Vagina (tissue), 2 donors: ENCODE measurements around the gene EOMES. TPM values are rescaled to one million over a fixed set of nuclear protein-coding genes. Genes with fewer than 3 reads are reported as not detected.
A peak's percentile ranks its signal among the peaks of the same experiment; 100 is the strongest.

Source experiments
- DNase-seq, 2 donors: peaks; one replicate each; pipeline ENCODE4 v3.0.0-alpha.2; 2017; ENCODE audit errors: extremely low spot score in 2 of 2
- H3K27ac ChIP-seq: fragments of 200-600 bp; sonication (generic); one replicate; pipeline ENCODE4 v1.5.1; 2019
- H3K27me3 ChIP-seq: fragments of 200-600 bp; sonication (generic); one replicate; pipeline ENCODE4 v1.5.1; 2019
- H3K36me3 ChIP-seq, 2 donors: fragments of 200-600 bp; sonication (generic); one replicate each; pipeline ENCODE4 v1.5.1; 2017 to 2019
- H3K4me1 ChIP-seq: fragments of 200-600 bp; sonication (generic); one replicate; pipeline ENCODE4 v1.5.1; 2019
- H3K4me3 ChIP-seq, 2 donors: fragments of 200-600 bp; sonication (generic); 1 replicate in 1 of 2; 2 replicates in 1 of 2; pipeline ENCODE4 v1.5.1; 2016 to 2019
- H3K9me3 ChIP-seq: fragments of 200-600 bp; sonication (generic); one replicate; pipeline ENCODE4 v1.5.1; 2019
- CTCF ChIP-seq, 3 experiments: fragments of 450-650 bp in 2 of 3; fragments of 200-600 bp in 1 of 3; sonication (generic) in 1 of 3; IDR thresholded peaks; one replicate each; pipeline ENCODE4 v1.5.1; 2017 to 2019; ENCODE audit warnings: antibody characterized with exemption in 3 of 3, mild to moderate bottlenecking in 2 of 3, moderate library complexity in 2 of 3
- POLR2A ChIP-seq, 2 donors: fragments of 450-650 bp; IDR thresholded peaks; one replicate each; pipeline ENCODE4 v1.6.1; 2017; ENCODE audit warnings: antibody characterized with exemption in 2 of 2, mild to moderate bottlenecking in 2 of 2, moderate library complexity in 2 of 2
- POLR2AphosphoS5 ChIP-seq, 2 donors: sonication (generic); formaldehyde crosslinking; IDR thresholded peaks; one replicate each; pipeline ENCODE4 v1.9.0; 2017; ENCODE audit warnings: antibody characterized with exemption in 2 of 2, mild to moderate bottlenecking in 2 of 2, low read depth in 1 of 2; ENCODE audit not compliant: insufficient read depth in 1 of 2
- intact Hi-C: fragments of 100-400 bp; cut with DNase I; formaldehyde crosslinking; loops from one replicate; pipeline ENCODE4 v1.15.1; 2023
- total RNA-seq: library from RNA; depleted of rRNA; stranded (reverse); fragments of >200 nt; gene quantifications from one replicate; pipeline ENCODE4 v1.2.3, GENCODE V29; 2016

Gene EOMES
- total RNA-seq, 1 donor from 2014 or later: 0.49 TPM

- Histone ChIP-seq H3K4me1 (peaks cover 10% of the 10 kb centered on the region), H3K4me3 (no peak overlapping the region), H3K27ac (no peak overlapping the region), H3K27me3 (no peaks in the 10 kb centered on the region), H3K36me3 (no peaks in the 10 kb centered on the region), H3K9me3 (no peaks in the 10 kb centered on the region)
- intact Hi-C loops: no loop called here
- DNase-seq: peak in 1 of 2 donors; percentile 18
- no peak for TF ChIP-seq POLR2A (IDR thresholded peaks at IDR 0.05)
- no peak for TF ChIP-seq POLR2AphosphoS5 (IDR thresholded peaks at IDR 0.05; ENCODE audit: insufficient read depth in 1 of 2, low read depth in 1 of 2)
- no peak for TF ChIP-seq CTCF (IDR thresholded peaks at IDR 0.05)
These were observed 55.9 kb downstream of the EOMES start for GRCh38 chr3:27666272-27666671.

Other genes starting within 250 kb of the EOMES start
- 61.1 TPM for gene SLC4A7, start 237.9 kb downstream of the EOMES start, total RNA-seq